ENCODE data around the gene LYSMD2. TPM values are rescaled to one million over a fixed set of nuclear protein-coding genes. Genes with fewer than 3 reads are reported as not detected.
A peak's percentile ranks its signal among the peaks of the same experiment; 100 is the strongest.

The LYSMD2 gene
- polyA plus RNA-seq, 1 experiment, result 3.4 TPM

- Histone ChIP-seq H3K4me3 (ENCODE audit: low read depth, low read length) (no peak overlapping the region), H3K27me3 (ENCODE audit: control insufficient read depth, insufficient read depth, low read length) (peaks cover 10% of the 10 kb centered on the region), H3K36me3 (ENCODE audit: control insufficient read depth, insufficient read depth, low read length) (no peaks in the 10 kb centered on the region)
- ChIA-PET CTCF (interaction anchor here (1.0 to 15.8 kb wide), 2 partner anchors 20 to 104 kb away, joined by 4 to 100 read pairs; no protein-coding TSS in a partner anchor), POLR2A (no interaction called here)
- DNase-seq (ENCODE audit: low read depth), result no peak
- no peak for TF ChIP-seq CTCF (IDR thresholded peaks at IDR 0.05; ENCODE audit: insufficient read depth, low read depth, low read length)
Measured at GRCh38 chr15:51754267-51754666, 16.8 kb upstream of the LYSMD2 start.

- Histone ChIP-seq H3K36me3 (ENCODE audit: control insufficient read depth, insufficient read depth, low read length) (no peaks in the 10 kb centered on the region), H3K27me3 (ENCODE audit: control insufficient read depth, insufficient read depth, low read length) (peaks cover 12% of the 10 kb centered on the region), H3K4me3 (ENCODE audit: low read depth, low read length) (no peak overlapping the region)
- no peak for DNase-seq (ENCODE audit: low read depth)
- CTCF ChIA-PET, result interaction anchor here (1.0 kb wide), 1 partner anchor 24 kb away, joined by 3 read pairs; no protein-coding TSS in a partner anchor
- POLR2A ChIA-PET, result no interaction called here
- no peak for TF ChIP-seq CTCF (IDR thresholded peaks at IDR 0.05; ENCODE audit: insufficient read depth, low read depth, low read length)
Measured at GRCh38 chr15:51752888-51753287, 15.4 kb upstream of the LYSMD2 start.

- DNase-seq (ENCODE audit: low read depth), result no peak
- CTCF ChIA-PET, result interaction anchor here (0.5 to 1.0 kb wide), 3 partner anchors 17 to 189 kb away, joined by 3 read pairs; no protein-coding TSS in a partner anchor
- no peak for TF ChIP-seq CTCF (IDR thresholded peaks at IDR 0.05; ENCODE audit: insufficient read depth, low read depth, low read length)
- Histone ChIP-seq H3K27me3 (ENCODE audit: control insufficient read depth, insufficient read depth, low read length) (peaks cover 12% of the 10 kb centered on the region), H3K4me3 (ENCODE audit: low read depth, low read length) (peak overlapping the region; percentile 51), H3K36me3 (ENCODE audit: control insufficient read depth, insufficient read depth, low read length) (no peaks in the 10 kb centered on the region)
- POLR2A ChIA-PET, result no interaction called here
Measured at GRCh38 chr15:51751697-51752683, 14.5 kb upstream of the LYSMD2 start.

GRCh38 chr15:51750792-51751696 is 13.6 kb upstream of the LYSMD2 start, which contains the start of gene TMOD2:
Gene TMOD2 (plus strand): TSS chr15:51751597. CDS start chr15:51766442, 14,845 bp downstream.
- POLR2A ChIA-PET, result no interaction called here
- CTCF ChIA-PET, result interaction anchor here (1.0 to 1.1 kb wide), 2 partner anchors 18 to 26 kb away, joined by 3 read pairs; no protein-coding TSS in a partner anchor
- H3K4me3 ChIP-seq (ENCODE audit: low read depth, low read length), result peak within 1 kb of the TSS; percentile 51
- TF ChIP-seq CTCF (IDR thresholded peaks at IDR 0.05; ENCODE audit: insufficient read depth, low read depth, low read length), result no peak
- peaks cover 12% of the 10 kb centered on the region for H3K27me3 ChIP-seq (ENCODE audit: control insufficient read depth, insufficient read depth, low read length)
- H3K36me3 ChIP-seq (ENCODE audit: control insufficient read depth, insufficient read depth, low read length), result no peaks in the 10 kb centered on the region
- no peak for DNase-seq (ENCODE audit: low read depth)
